ENCODE results near the gene ARHGAP22. TPM values are rescaled to one million over a fixed set of nuclear protein-coding genes. Genes with fewer than 3 reads are reported as not detected.
A peak's percentile ranks its signal among the peaks of the same experiment; 100 is the strongest.

Gene ARHGAP22
- total and polyA plus RNA-seq, 2 of the 4 experiments (the other 2 are of a cell fraction) = 28.3 to 30.2 TPM

GRCh38 chr10:48466611-48467240 is 138.1 kb downstream of the ARHGAP22 start:
- peaks cover 12% of the 10 kb centered on the region; the same call in 1 of the 2 replicates for H3K9me1 ChIP-seq (ENCODE audit: insufficient read depth, low read length)
- H2BK15ac ChIP-seq (ENCODE audit: low read depth, low read length) = no peak overlapping the region
- no peak overlapping the region for H4K8ac ChIP-seq (ENCODE audit: low read depth in 2 of 2, low read length in 2 of 2)
- CTCF ChIA-PET = no interaction called here
- H3K9me3 ChIP-seq (ENCODE audit: control insufficient read depth, insufficient read depth, low read length) = no peaks in the 10 kb centered on the region
- no peaks in the 10 kb centered on the region for H3K27me3 ChIP-seq (ENCODE audit: control insufficient read depth, insufficient read depth, low read length)
- H3K23ac ChIP-seq (ENCODE audit: low read depth, low read length) = peak overlapping the region; percentile 49; the same call in 1 of the 2 replicates
- H4K91ac ChIP-seq (ENCODE audit: insufficient read depth, low read depth, low read length) = no peak overlapping the region
- no peak overlapping the region for H3K4me2 ChIP-seq (ENCODE audit: low read depth, low read length)
- H2BK20ac ChIP-seq (ENCODE audit: low read depth, low read length) = no peak overlapping the region
- H4K20me1 ChIP-seq (ENCODE audit: insufficient read depth, low read length) = peaks cover 21% of the 10 kb centered on the region
- H3K4me1 ChIP-seq (ENCODE audit: control insufficient read depth, insufficient read depth, low read length) = peaks cover 17% of the 10 kb centered on the region
- BruUV-seq (replicated peaks) = no TSS peak
- H2BK120ac ChIP-seq (ENCODE audit: low read depth, low read length) = no peak overlapping the region
- DNase-seq (no peak), ATAC-seq (ENCODE audit: low read depth) (no peak)
- H2AFZ ChIP-seq (replicated peaks; ENCODE audit: low read length, poor library complexity) = no peak overlapping the region
- TF ChIP-seq RAD21 (IDR thresholded peaks at IDR 0.05; ENCODE audit: low read length) (no peak), CEBPB (IDR thresholded peaks at IDR 0.05; ENCODE audit: low read depth, low read length) (no peak), BHLHE40 (IDR thresholded peaks at IDR 0.05; ENCODE audit: low read depth, low read length) (no peak), NFE2L2 (IDR thresholded peaks at IDR 0.05; ENCODE audit: low read depth, low read length) (no peak), MAZ (IDR thresholded peaks at IDR 0.05; ENCODE audit: borderline replicate concordance, low read depth, low read length) (no peak), ELK1 (IDR thresholded peaks at IDR 0.05; ENCODE audit: borderline replicate concordance, low read depth, low read length) (no peak), USF2 (IDR thresholded peaks at IDR 0.05; ENCODE audit: low read depth, low read length) (no peak), MXI1 (IDR thresholded peaks at IDR 0.05; ENCODE audit: borderline replicate concordance, low read depth, low read length) (no peak), SMC3 (IDR thresholded peaks at IDR 0.05; ENCODE audit: low read depth, low read length) (no peak), CHD1 (IDR thresholded peaks at IDR 0.05; ENCODE audit: low read depth, low read length) (no peak), POLR2A (IDR thresholded peaks at IDR 0.05; ENCODE audit: low read depth, low read length) (no peak)
- WGBS, 2 experiments (ENCODE audit: extremely low coverage in 2 of 2, insufficient read length in 1 of 2) = 38% methylated on average over 23 of the region's 43 CpGs; no CpG with 5 or more reads in 1 of the 2 experiments
- dilution Hi-C loops (cut with HindIII; ENCODE audit: low sequenced_read_pairs, unreplicated experiment) = no loop called here
- H3K4me3 ChIP-seq (ENCODE audit: insufficient read depth, low read depth, low read length) = no peak overlapping the region
- H3K4ac ChIP-seq (ENCODE audit: low read depth, low read length) = no peak overlapping the region
- no peak overlapping the region for H3K14ac ChIP-seq (replicated peaks; ENCODE audit: low read depth, low read length)
- H3K27ac ChIP-seq (ENCODE audit: insufficient read depth, low read length) = no peak overlapping the region
- POLR2A ChIA-PET (ENCODE audit: unreplicated experiment) = no interaction called here
- intact Hi-C loops (cut with micrococcal nuclease) = no loop called here
- H3K36me3 ChIP-seq (ENCODE audit: control insufficient read depth, insufficient read depth, low read length) = no peaks in the 10 kb centered on the region
- H2BK5ac ChIP-seq (ENCODE audit: low read depth, low read length, poor library complexity, severe bottlenecking) = no peak overlapping the region
- no peak overlapping the region for H2AK9ac ChIP-seq (replicated peaks; ENCODE audit: low read depth, low read length, poor library complexity)
- in situ Hi-C loops (cut with MboI; ENCODE audit: low sequenced_read_pairs) = no loop called here
- H3K18ac ChIP-seq (ENCODE audit: low read depth, low read length) = no peak overlapping the region
- no peak overlapping the region for H3K9ac ChIP-seq (ENCODE audit: low read depth, low read length)
- H4K5ac ChIP-seq (ENCODE audit: low read depth, low read length) = no peak overlapping the region
- H3K56ac ChIP-seq (ENCODE audit: extremely low read depth, insufficient read depth, low read length) = no peak overlapping the region
- peaks cover 20 to 75% of the 10 kb centered on the region in 2 experiments for H3K79me1 ChIP-seq (ENCODE audit: low read depth in 1 of 2, low read length in 2 of 2)
- no peak overlapping the region for H2AK5ac ChIP-seq (ENCODE audit: low read depth, low read length)

Measured in IMR-90 (cell line).